Measurements from ENCODE around the gene C16orf96.

Gene C16orf96

GRCh38 chr16:4637501-4638166 is 81.5 kb downstream of the C16orf96 start:
- Histone ChIP-seq H3K9me3 (ENCODE audit: severe bottlenecking) (no peaks in the 10 kb centered on the region), H3K27me3 (ENCODE audit: insufficient read depth, poor library complexity, severe bottlenecking) (no peaks in the 10 kb centered on the region), H3K27ac (ENCODE audit: poor library complexity, severe bottlenecking) (no peak overlapping the region), H3K36me3 (ENCODE audit: low read depth) (peaks cover 7% of the 10 kb centered on the region; the same call in 1 of the 2 replicates), H3K4me3 (ENCODE audit: severe bottlenecking) (no peak overlapping the region), H3K4me1 (ENCODE audit: insufficient read depth, poor library complexity, severe bottlenecking) (no peaks in the 10 kb centered on the region)
- no peak for DNase-seq (ENCODE audit: low spot score)
- no peak for ATAC-seq (ENCODE audit: low read depth)
- TF ChIP-seq, protein P1, sequence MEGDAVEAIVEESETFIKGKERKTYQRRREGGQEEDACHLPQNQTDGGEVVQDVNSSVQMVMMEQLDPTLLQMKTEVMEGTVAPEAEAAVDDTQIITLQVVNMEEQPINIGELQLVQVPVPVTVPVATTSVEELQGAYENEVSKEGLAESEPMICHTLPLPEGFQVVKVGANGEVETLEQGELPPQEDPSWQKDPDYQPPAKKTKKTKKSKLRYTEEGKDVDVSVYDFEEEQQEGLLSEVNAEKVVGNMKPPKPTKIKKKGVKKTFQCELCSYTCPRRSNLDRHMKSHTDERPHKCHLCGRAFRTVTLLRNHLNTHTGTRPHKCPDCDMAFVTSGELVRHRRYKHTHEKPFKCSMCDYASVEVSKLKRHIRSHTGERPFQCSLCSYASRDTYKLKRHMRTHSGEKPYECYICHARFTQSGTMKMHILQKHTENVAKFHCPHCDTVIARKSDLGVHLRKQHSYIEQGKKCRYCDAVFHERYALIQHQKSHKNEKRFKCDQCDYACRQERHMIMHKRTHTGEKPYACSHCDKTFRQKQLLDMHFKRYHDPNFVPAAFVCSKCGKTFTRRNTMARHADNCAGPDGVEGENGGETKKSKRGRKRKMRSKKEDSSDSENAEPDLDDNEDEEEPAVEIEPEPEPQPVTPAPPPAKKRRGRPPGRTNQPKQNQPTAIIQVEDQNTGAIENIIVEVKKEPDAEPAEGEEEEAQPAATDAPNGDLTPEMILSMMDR (IDR thresholded peaks at IDR 0.05; ENCODE audit: poor library complexity, severe bottlenecking), result no peak

GRCh38 chr16:4639899-4640509 is 83.9 kb downstream of the C16orf96 start:
- ATAC-seq (ENCODE audit: low read depth) (no peak; the same call in 2 of the 3 replicates), DNase-seq (ENCODE audit: low spot score) (no peak)
- no peak overlapping the region for H3K4me3 ChIP-seq (ENCODE audit: severe bottlenecking)
- TF ChIP-seq, protein P1 (IDR thresholded peaks at IDR 0.05; ENCODE audit: poor library complexity, severe bottlenecking), result no peak
- no peaks in the 10 kb centered on the region for H3K4me1 ChIP-seq (ENCODE audit: insufficient read depth, poor library complexity, severe bottlenecking)
- no peak overlapping the region for H3K27ac ChIP-seq (ENCODE audit: poor library complexity, severe bottlenecking)
- H3K9me3 ChIP-seq (ENCODE audit: severe bottlenecking), result no peaks in the 10 kb centered on the region
- H3K27me3 ChIP-seq (ENCODE audit: insufficient read depth, poor library complexity, severe bottlenecking), result no peaks in the 10 kb centered on the region
- peaks cover 11% of the 10 kb centered on the region for H3K36me3 ChIP-seq (ENCODE audit: low read depth)

DNA sequence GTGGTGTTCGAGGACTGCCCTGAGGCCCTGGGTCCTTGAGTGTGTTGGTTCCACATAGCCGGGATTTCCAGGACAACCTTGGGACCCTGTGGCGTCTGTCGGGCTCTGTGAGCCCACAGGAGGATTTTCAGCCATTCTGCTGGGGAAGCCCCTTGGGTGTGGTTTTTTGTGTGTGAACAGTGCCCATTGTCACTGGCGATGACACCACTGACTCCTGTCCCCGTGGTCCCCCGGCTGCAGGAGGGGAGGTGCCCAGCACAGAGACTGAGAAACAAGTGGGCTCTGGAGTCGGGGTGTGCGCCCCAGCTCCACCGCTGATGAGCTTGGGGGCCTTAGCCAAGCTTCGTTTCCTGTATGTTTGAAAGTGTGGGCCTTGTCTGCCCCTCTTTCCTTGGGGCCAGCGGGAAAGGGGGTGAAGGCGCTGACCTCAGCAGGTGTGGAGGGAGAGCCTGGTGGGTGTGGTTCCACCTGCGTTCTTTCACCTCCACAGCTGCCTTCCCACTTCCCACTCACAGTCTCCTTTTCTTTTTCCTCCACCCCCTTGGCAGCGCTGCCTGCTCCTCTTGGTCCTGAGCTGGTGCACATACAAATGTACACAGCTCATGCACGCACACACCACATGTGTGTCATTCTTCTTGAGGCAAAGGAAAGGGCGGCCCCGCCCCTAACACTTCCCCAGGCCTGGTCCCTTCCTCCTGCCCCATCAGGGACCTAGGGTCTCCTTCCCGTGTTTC is 84.6 kb downstream of the C16orf96 start:
- Histone ChIP-seq H3K36me3 (ENCODE audit: low read depth) (peaks cover 11% of the 10 kb centered on the region), H3K4me1 (ENCODE audit: insufficient read depth, poor library complexity, severe bottlenecking) (no peaks in the 10 kb centered on the region), H3K9me3 (ENCODE audit: severe bottlenecking) (no peaks in the 10 kb centered on the region), H3K4me3 (ENCODE audit: severe bottlenecking) (no peak overlapping the region), H3K27me3 (ENCODE audit: insufficient read depth, poor library complexity, severe bottlenecking) (no peaks in the 10 kb centered on the region), H3K27ac (ENCODE audit: poor library complexity, severe bottlenecking) (no peak overlapping the region)
- TF ChIP-seq, protein P1 (IDR thresholded peaks at IDR 0.05; ENCODE audit: poor library complexity, severe bottlenecking), result no peak
- no peak for ATAC-seq (ENCODE audit: low read depth)
- no peak for DNase-seq (ENCODE audit: low spot score)

DNA sequence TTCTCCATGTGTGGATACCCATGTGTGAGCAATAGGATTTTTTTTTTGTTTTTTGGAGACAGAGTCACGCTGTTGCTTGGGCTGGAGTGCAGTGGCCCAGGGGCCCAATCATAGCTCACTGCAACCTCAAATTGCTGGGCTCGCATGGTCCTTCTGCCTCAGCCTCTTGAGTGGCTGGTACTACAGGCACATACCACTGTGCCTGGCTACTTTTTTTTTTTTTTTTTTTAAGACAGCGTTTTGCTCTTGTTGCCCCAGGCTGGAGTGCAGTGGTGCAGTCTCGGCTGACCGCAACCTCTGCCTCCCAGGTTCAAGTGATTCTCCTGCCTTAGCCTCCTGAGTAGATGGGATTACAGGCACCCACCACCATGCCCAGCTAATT is 85.2 kb downstream of the C16orf96 start:
- ATAC-seq (ENCODE audit: low read depth), result no peak
- no peak overlapping the region for H3K27ac ChIP-seq (ENCODE audit: poor library complexity, severe bottlenecking)
- H3K27me3 ChIP-seq (ENCODE audit: insufficient read depth, poor library complexity, severe bottlenecking), result no peaks in the 10 kb centered on the region
- H3K36me3 ChIP-seq (ENCODE audit: low read depth), result peaks cover 8% of the 10 kb centered on the region
- no peaks in the 10 kb centered on the region for H3K4me1 ChIP-seq (ENCODE audit: insufficient read depth, poor library complexity, severe bottlenecking)
- no peaks in the 10 kb centered on the region for H3K9me3 ChIP-seq (ENCODE audit: severe bottlenecking)
- no peak for DNase-seq (ENCODE audit: low spot score)
- TF ChIP-seq, protein P1 (IDR thresholded peaks at IDR 0.05; ENCODE audit: poor library complexity, severe bottlenecking), result no peak
- H3K4me3 ChIP-seq (ENCODE audit: severe bottlenecking), result no peak overlapping the region
